ENCODE measurements around the gene TAF11L11. TPM values are rescaled to one million over a fixed set of nuclear protein-coding genes. Genes with fewer than 3 reads are reported as not detected.
"Not testable (repeated sequence)": the region's sequence is repeated elsewhere in the genome, so short reads cannot be mapped to it uniquely, and the experiment has no call there.

The TAF11L11 gene
- not detected for total RNA-seq

DNA sequence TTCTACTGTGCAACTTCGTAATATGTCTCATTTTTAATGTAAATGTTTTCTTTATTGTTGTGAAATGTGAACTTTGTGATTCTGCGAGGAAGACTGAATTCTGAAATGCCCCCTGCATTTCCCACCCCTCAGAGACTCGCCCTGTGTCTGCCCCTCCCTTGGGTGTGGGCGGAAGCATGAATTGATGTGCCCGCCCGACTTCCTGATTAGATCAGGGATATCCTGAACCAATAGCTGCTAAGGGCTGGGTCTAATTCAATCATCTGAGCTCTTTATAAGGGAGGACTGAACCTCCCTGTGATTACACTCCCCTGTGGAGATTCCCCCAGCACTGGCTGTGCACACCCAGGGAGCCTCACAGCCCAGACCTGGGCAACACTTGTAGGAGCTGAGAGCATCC, at the start of gene TAF11L11:
TAF11L11 (plus strand) TSS at position 304 of the 400 bp plus-strand sequence.
- H3K4me3 ChIP-seq; H3K27ac ChIP-seq; DNase-seq (ENCODE audit: low spot score); H3K4me1 ChIP-seq (ENCODE audit: control insufficient read depth in 1 of 2, low read depth in 2 of 2); H3K9me3 ChIP-seq; ATAC-seq (ENCODE audit: insufficient number of reproducible peaks, low FRiP score, low read depth); H3K27me3 ChIP-seq (replicated peaks; ENCODE audit: insufficient read depth); H3K36me3 ChIP-seq: not testable (repeated sequence)

DNA sequence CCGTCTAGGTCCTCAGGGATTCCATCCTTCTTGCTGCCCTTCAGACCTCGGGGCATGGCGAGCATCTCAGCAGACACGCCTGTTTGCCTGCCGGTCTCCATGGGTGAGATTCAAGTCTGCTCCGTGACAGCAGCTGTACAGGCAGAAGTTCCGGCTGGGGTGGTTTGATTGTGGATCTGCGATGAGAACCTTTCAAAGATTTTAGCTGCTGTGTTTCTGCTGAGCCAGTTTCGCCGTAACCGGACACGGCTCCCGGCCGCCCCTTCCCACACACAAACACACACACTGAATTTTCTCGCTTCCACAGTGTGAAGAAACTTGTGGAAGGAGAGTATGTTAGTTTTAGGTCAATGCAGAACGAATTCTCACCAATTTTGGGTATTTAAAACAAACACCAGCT, 18.3 kb upstream of the TAF11L11 start, which contains the start of gene TAF11L7:
TAF11L7 (minus strand) TSS at position 101 of the 400 bp plus-strand sequence.
- not testable (repeated sequence) for H3K4me1 ChIP-seq (ENCODE audit: control insufficient read depth in 1 of 2, low read depth in 2 of 2); DNase-seq (ENCODE audit: low spot score); H3K4me3 ChIP-seq; H3K27me3 ChIP-seq (replicated peaks; ENCODE audit: insufficient read depth); ATAC-seq (ENCODE audit: insufficient number of reproducible peaks, low FRiP score, low read depth); H3K27ac ChIP-seq; H3K9me3 ChIP-seq; H3K36me3 ChIP-seq

DNA sequence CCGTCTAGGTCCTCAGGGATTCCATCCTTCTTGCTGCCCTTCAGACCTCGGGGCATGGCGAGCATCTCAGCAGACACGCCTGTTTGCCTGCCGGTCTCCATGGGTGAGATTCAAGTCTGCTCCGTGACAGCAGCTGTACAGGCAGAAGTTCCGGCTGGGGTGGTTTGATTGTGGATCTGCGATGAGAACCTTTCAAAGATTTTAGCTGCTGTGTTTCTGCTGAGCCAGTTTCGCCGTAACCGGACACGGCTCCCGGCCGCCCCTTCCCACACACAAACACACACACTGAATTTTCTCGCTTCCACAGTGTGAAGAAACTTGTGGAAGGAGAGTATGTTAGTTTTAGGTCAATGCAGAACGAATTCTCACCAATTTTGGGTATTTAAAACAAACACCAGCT, 13.1 kb upstream of the TAF11L11 start, which contains the start of gene TAF11L8:
TAF11L8 (minus strand) TSS at position 101 of the 400 bp plus-strand sequence.
- not testable (repeated sequence) for H3K4me1 ChIP-seq (ENCODE audit: control insufficient read depth in 1 of 2, low read depth in 2 of 2); ATAC-seq (ENCODE audit: insufficient number of reproducible peaks, low FRiP score, low read depth); H3K36me3 ChIP-seq; H3K27me3 ChIP-seq (replicated peaks; ENCODE audit: insufficient read depth); H3K4me3 ChIP-seq; H3K27ac ChIP-seq; DNase-seq (ENCODE audit: low spot score); H3K9me3 ChIP-seq

DNA sequence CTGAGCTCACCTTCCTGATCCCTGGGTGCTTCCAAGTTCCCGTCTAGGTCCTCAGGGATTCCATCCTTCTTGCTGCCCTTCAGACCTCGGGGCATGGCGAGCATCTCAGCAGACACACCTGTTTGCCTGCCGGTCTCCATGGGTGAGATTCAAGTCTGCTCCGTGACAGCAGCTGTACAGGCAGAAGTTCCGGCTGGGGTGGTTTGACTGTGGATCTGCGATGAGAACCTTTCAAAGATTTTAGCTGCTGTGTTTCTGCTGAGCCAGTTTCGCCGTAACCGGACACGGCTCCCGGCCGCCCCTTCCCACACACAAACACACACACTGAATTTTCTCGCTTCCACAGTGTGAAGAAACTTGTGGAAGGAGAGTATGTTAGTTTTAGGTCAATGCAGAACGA, 9.7 kb upstream of the TAF11L11 start, which contains the start of gene TAF11L9:
TAF11L9 (minus strand) TSS at position 140 of the 400 bp plus-strand sequence.
- ATAC-seq (ENCODE audit: insufficient number of reproducible peaks, low FRiP score, low read depth); H3K4me3 ChIP-seq; H3K27me3 ChIP-seq (replicated peaks; ENCODE audit: insufficient read depth); H3K27ac ChIP-seq; H3K36me3 ChIP-seq; DNase-seq (ENCODE audit: low spot score); H3K4me1 ChIP-seq (ENCODE audit: control insufficient read depth in 1 of 2, low read depth in 2 of 2); H3K9me3 ChIP-seq: not testable (repeated sequence)

DNA sequence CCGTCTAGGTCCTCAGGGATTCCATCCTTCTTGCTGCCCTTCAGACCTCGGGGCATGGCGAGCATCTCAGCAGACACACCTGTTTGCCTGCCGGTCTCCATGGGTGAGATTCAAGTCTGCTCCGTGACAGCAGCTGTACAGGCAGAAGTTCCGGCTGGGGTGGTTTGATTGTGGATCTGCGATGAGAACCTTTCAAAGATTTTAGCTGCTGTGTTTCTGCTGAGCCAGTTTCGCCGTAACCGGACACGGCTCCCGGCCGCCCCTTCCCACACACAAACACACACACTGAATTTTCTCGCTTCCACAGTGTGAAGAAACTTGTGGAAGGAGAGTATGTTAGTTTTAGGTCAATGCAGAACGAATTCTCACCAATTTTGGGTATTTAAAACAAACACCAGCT, 6.3 kb upstream of the TAF11L11 start, which contains the start of gene TAF11L10:
TAF11L10 (minus strand) TSS at position 101 of the 400 bp plus-strand sequence.
- not testable (repeated sequence) for H3K9me3 ChIP-seq; H3K27ac ChIP-seq; H3K27me3 ChIP-seq (replicated peaks; ENCODE audit: insufficient read depth); H3K4me3 ChIP-seq; DNase-seq (ENCODE audit: low spot score); H3K4me1 ChIP-seq (ENCODE audit: control insufficient read depth in 1 of 2, low read depth in 2 of 2); H3K36me3 ChIP-seq; ATAC-seq (ENCODE audit: insufficient number of reproducible peaks, low FRiP score, low read depth)

DNA sequence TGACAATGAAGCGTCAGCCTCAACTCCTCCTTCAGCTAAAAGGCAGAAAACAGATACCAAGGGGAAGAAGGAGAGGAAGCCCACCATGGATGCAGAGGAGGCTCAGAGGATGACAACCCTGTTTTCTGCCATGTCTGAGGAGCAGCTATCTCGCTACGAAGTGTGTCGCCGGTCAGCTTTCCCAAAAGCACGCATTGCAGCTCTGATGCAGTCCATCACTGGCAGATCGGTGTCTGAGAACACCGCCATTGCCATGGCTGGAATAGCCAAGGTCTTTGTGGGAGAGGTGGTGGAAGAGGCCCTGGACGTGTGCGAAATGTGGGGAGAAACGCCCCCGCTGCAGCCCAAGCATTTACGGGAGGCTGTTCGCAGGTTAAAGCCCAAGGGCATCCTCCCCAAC, 968 bp downstream of the TAF11L11 start:
- no peak for ATAC-seq (ENCODE audit: insufficient number of reproducible peaks, low FRiP score, low read depth)
- no peaks in the 10 kb centered on the region for H3K4me1 ChIP-seq (ENCODE audit: control insufficient read depth in 1 of 2, low read depth in 2 of 2)
- TF ChIP-seq, protein P1, sequence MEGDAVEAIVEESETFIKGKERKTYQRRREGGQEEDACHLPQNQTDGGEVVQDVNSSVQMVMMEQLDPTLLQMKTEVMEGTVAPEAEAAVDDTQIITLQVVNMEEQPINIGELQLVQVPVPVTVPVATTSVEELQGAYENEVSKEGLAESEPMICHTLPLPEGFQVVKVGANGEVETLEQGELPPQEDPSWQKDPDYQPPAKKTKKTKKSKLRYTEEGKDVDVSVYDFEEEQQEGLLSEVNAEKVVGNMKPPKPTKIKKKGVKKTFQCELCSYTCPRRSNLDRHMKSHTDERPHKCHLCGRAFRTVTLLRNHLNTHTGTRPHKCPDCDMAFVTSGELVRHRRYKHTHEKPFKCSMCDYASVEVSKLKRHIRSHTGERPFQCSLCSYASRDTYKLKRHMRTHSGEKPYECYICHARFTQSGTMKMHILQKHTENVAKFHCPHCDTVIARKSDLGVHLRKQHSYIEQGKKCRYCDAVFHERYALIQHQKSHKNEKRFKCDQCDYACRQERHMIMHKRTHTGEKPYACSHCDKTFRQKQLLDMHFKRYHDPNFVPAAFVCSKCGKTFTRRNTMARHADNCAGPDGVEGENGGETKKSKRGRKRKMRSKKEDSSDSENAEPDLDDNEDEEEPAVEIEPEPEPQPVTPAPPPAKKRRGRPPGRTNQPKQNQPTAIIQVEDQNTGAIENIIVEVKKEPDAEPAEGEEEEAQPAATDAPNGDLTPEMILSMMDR (IDR thresholded peaks at IDR 0.05) = no peak
- no peak overlapping the region for H3K4me3 ChIP-seq
- H3K27ac ChIP-seq = no peak overlapping the region
- no peaks in the 10 kb centered on the region for H3K36me3 ChIP-seq
- no peak for DNase-seq (ENCODE audit: low spot score)
- H3K9me3 ChIP-seq = no peaks in the 10 kb centered on the region
- no peaks in the 10 kb centered on the region for H3K27me3 ChIP-seq (replicated peaks; ENCODE audit: insufficient read depth)

DNA sequence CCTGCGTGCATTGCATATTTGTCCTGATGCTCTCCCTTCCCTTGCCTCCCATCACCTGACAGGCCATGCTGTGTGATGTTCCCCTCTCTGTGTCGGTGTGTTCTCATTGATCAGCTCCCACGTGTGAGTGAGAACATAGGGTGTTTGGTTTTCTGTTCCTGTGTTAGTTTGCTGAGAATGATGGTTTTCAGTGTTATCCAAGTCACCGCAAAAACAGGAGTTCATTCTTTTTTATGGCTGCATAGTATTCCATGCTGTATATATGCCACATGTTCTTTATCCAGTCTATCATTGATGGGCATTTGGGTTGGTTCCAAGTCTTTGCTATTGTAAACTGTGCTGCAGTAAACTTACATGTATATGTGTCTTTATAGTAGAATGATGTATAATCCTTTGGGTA, 3.5 kb downstream of the TAF11L11 start:
- H3K27ac ChIP-seq; H3K27me3 ChIP-seq (replicated peaks; ENCODE audit: insufficient read depth); DNase-seq (ENCODE audit: low spot score); H3K4me1 ChIP-seq (ENCODE audit: control insufficient read depth in 1 of 2, low read depth in 2 of 2); H3K36me3 ChIP-seq; H3K4me3 ChIP-seq; H3K9me3 ChIP-seq; ATAC-seq (ENCODE audit: insufficient number of reproducible peaks, low FRiP score, low read depth): not testable (repeated sequence)

DNA sequence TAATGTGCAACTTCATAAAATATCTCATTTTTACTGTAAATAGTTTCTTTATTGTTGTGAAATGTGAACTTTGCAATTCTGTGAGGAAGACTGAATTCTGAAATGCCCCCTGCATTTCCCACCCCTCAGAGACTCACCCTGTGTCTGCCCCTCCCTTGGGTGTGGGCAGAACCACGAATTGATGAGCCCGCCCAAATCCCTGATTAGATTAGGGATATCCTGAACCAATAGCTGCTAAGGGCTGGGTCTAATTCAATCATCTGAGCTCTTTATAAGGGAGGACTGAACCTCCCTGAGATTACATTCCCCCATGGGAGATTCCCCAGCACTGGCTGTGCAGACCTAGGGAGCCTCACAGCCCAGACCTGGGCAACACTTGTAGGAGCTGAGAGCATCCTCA, 6.1 kb downstream of the TAF11L11 start, which contains the start of gene TAF11L12:
TAF11L12 (plus strand) TSS at position 301 of the 400 bp plus-strand sequence.
- H3K27ac ChIP-seq; H3K4me1 ChIP-seq (ENCODE audit: control insufficient read depth in 1 of 2, low read depth in 2 of 2); H3K36me3 ChIP-seq; H3K27me3 ChIP-seq (replicated peaks; ENCODE audit: insufficient read depth); DNase-seq (ENCODE audit: low spot score); H3K4me3 ChIP-seq; H3K9me3 ChIP-seq; ATAC-seq (ENCODE audit: insufficient number of reproducible peaks, low FRiP score, low read depth): not testable (repeated sequence)
